Caco-2 (cell line): ENCODE data around the gene SEMA4B. TPM values are rescaled to one million over a fixed set of nuclear protein-coding genes. Genes with fewer than 3 reads are reported as not detected.
"Not testable (repeated sequence)": the region's sequence is repeated elsewhere in the genome, so short reads cannot be mapped to it uniquely, and the experiment has no call there.

Experiments
- BruUV-seq: library from RNA; stranded (reverse); fragments of 400-500 nt; replicated peaks from 2 replicates; lab custom pipeline; 2021; lab: Mats Ljungman, UMichigan
- CTCF ChIA-PET: fragments of 300-600 bp; sonication (Branson Sonifier 250); formaldehyde crosslinking; loops from one replicate; lab custom pipeline; 2022; ENCODE audit warnings: antibody characterized with exemption; lab: Charles Lee
- POLR2A ChIA-PET: fragments of 300-600 bp; sonication (Branson Sonifier 250); formaldehyde crosslinking; loops from one replicate; lab custom pipeline; 2022; ENCODE audit warnings: antibody characterized with exemption; lab: Charles Lee
- DNase-seq, 2 experiments: peaks; one replicate each; pipeline versions ENCODE4 v3.0.0 to v3.0.0-alpha.2; 2020 to 2022
- H3K27me3 ChIP-seq: replicated peaks from 2 replicates; pipeline ENCODE4 v1.6.0; 2011; ENCODE audit warnings: low read length; ENCODE audit not compliant: control insufficient read depth, insufficient read depth
- H3K36me3 ChIP-seq: 2 replicates; pipeline ENCODE4 v1.5.1; 2011; ENCODE audit warnings: low read length; ENCODE audit not compliant: control insufficient read depth, insufficient read depth
- H3K4me1 ChIP-seq: fragments of 250-450 bp; sonication (Bioruptor Pico); 2 replicates; pipeline ENCODE4 v1.5.1; 2020; ENCODE audit warnings: mild to moderate bottlenecking
- H3K4me3 ChIP-seq: 2 replicates; pipeline ENCODE4 v1.5.1; 2011; ENCODE audit warnings: low read depth, mild to moderate bottlenecking, control low read depth, low read length
- H3K9me3 ChIP-seq: fragments of 250-450 bp; sonication (Bioruptor Pico); 2 replicates; pipeline ENCODE4 v1.5.1; 2020; ENCODE audit warnings: mild to moderate bottlenecking, moderate library complexity
- H3K27ac Mint-ChIP-seq: one replicate; pipeline ENCODE4 v1.8.0; 2022; ENCODE audit warnings: mixed read lengths; ENCODE audit not compliant: unreplicated experiment
- H3K27me3 Mint-ChIP-seq: one replicate; pipeline ENCODE4 v1.8.0; 2022; ENCODE audit warnings: mixed read lengths; ENCODE audit not compliant: insufficient read depth, unreplicated experiment
- H3K36me3 Mint-ChIP-seq: one replicate; pipeline ENCODE4 v1.8.0; 2022; ENCODE audit warnings: mild to moderate bottlenecking, mixed read lengths; ENCODE audit not compliant: insufficient read depth, unreplicated experiment
- H3K4me1 Mint-ChIP-seq: one replicate; pipeline ENCODE4 v1.8.0; 2022; ENCODE audit warnings: low read depth, mixed read lengths; ENCODE audit not compliant: unreplicated experiment
- H3K4me3 Mint-ChIP-seq: one replicate; pipeline ENCODE4 v1.8.0; 2022; ENCODE audit warnings: mild to moderate bottlenecking, moderate library complexity, mixed read lengths; ENCODE audit not compliant: unreplicated experiment
- H3K9me3 Mint-ChIP-seq: one replicate; pipeline ENCODE4 v1.8.0; 2022; ENCODE audit warnings: mixed read lengths; ENCODE audit not compliant: unreplicated experiment
- intact Hi-C: fragments of 100-400 bp; cut with micrococcal nuclease; formaldehyde crosslinking; loops from one replicate; pipeline ENCODE4 v1.10.0; 2022; ENCODE audit not compliant: unreplicated experiment
- total RNA-seq: library from RNA; stranded (reverse); gene quantifications from 2 replicates; pipeline ENCODE4 v1.2.3, GENCODE V29; 2022
- TF ChIP-seq, protein P1 (sequence below), 2 experiments: fragments of 200-600 bp in 1 of 2; IDR thresholded peaks; 1 replicate in 1 of 2; 2 replicates in 1 of 2; pipeline versions ENCODE4 v1.5.1 to v1.8.0; 2011 to 2022; ENCODE audit warnings: antibody characterized with exemption in 1 of 2, control low read depth in 1 of 2, inconsistent platforms in 1 of 2, low read depth in 1 of 2, low read length in 1 of 2, mild to moderate bottlenecking in 1 of 2, moderate library complexity in 1 of 2; ENCODE audit not compliant: insufficient read depth in 1 of 2, severe bottlenecking in 1 of 2, unreplicated experiment in 1 of 2

The SEMA4B gene
- total RNA-seq, 1 experiment from 2014 or later = 13.9 TPM

DNA sequence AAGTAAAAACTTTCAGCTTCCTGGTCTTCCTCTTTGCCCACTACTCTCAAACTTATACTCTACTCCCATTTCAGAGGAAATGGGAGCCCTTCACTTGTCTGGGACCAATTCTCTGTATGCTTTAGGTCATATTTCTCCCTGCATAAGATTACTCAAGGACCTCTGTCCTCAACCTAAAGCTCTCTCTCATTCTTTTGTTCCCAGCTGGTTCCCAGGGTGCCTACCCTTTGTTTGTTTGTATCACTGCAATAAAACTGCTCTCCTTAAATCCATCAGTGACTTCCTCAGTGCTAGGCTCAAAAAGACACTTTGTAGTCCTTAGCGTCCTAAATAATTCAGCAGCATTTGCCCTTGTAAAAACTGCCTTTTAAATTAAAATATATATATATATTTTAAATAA, 67.3 kb downstream of the SEMA4B start:
- Mint-ChIP-seq H3K27ac (peak overlapping the region; percentile 4), H3K27me3 (no peaks in the 10 kb centered on the region), H3K36me3 (peaks cover 58% of the 10 kb centered on the region), H3K9me3 (no peaks in the 10 kb centered on the region), H3K4me1 (peaks cover 23% of the 10 kb centered on the region), H3K4me3 (peak overlapping the region; percentile 39)
- Histone ChIP-seq H3K4me1 (peaks cover 11% of the 10 kb centered on the region; the same call in 1 of the 2 replicates), H3K9me3 (no peaks in the 10 kb centered on the region), H3K27me3 (no peaks in the 10 kb centered on the region), H3K4me3 (no peak overlapping the region), H3K36me3 (peaks cover 1% of the 10 kb centered on the region)
- TF ChIP-seq, protein P1, sequence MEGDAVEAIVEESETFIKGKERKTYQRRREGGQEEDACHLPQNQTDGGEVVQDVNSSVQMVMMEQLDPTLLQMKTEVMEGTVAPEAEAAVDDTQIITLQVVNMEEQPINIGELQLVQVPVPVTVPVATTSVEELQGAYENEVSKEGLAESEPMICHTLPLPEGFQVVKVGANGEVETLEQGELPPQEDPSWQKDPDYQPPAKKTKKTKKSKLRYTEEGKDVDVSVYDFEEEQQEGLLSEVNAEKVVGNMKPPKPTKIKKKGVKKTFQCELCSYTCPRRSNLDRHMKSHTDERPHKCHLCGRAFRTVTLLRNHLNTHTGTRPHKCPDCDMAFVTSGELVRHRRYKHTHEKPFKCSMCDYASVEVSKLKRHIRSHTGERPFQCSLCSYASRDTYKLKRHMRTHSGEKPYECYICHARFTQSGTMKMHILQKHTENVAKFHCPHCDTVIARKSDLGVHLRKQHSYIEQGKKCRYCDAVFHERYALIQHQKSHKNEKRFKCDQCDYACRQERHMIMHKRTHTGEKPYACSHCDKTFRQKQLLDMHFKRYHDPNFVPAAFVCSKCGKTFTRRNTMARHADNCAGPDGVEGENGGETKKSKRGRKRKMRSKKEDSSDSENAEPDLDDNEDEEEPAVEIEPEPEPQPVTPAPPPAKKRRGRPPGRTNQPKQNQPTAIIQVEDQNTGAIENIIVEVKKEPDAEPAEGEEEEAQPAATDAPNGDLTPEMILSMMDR (IDR thresholded peaks at IDR 0.05; ENCODE audit: insufficient read depth in 1 of 2, low read depth in 1 of 2, low read length in 1 of 2, severe bottlenecking in 1 of 2, unreplicated experiment in 1 of 2) = no peak
- ChIA-PET CTCF (interaction anchor here (0.7 to 1.4 kb wide), 5 partner anchors 13 to 119 kb away, joined by 3 to 12 read pairs (median 4); no protein-coding TSS in a partner anchor), POLR2A (interaction anchor here (0.7 kb wide), 1 partner anchor 124 kb away, joined by 5 read pairs; no protein-coding TSS in a partner anchor)
- BruUV-seq = no TSS peak
- DNase-seq = no peak
- intact Hi-C loops = no loop called here

DNA sequence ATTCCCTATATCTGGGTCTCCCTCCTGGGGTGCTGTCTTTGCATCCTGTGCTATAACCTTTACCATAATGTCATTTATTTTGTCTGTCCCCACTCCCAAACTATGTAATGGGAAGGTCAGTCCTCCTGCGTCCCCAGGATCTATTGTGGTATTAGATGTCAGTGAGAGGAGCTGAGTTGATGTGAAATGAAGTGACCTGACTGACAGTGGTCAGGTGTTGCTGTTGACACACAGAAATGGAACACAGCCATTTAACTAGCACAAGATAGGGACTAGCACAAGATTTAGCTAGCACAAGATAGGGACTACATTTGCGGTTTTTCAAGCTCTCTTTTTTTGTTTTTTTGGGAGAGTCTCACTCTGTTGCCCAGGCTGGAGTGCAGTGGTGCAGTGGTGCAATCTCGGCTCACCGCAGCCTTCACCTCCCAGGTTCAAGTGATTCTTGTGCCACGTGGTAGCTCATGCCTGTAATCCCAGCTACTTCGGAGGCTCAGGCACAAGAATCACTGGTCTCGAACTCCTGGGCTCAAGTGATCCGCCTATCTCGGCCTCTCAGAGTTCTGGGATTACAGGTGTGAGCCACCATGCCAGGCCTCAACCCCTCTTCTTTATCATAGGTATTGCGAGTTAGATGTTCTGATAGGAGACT, 69.5 kb downstream of the SEMA4B start:
- H3K27me3 Mint-ChIP-seq = no peaks in the 10 kb centered on the region
- ChIA-PET CTCF (interaction anchor here (1.9 kb wide), 1 partner anchor 23 kb away, joined by 4 read pairs; no protein-coding TSS in a partner anchor), POLR2A (interaction anchor here (0.6 kb wide), 1 partner anchor 37 kb away, joined by 3 read pairs; the partner anchor contains the start of gene GDPGP1)
- no TSS peak for BruUV-seq
- no peak overlapping the region for H3K4me3 Mint-ChIP-seq
- peaks cover 11% of the 10 kb centered on the region; the same call in 1 of the 2 replicates for H3K4me1 ChIP-seq
- H3K36me3 ChIP-seq = peaks cover 1% of the 10 kb centered on the region
- no peaks in the 10 kb centered on the region for H3K9me3 ChIP-seq
- H3K27ac Mint-ChIP-seq = no peak overlapping the region
- peaks cover 57% of the 10 kb centered on the region for H3K36me3 Mint-ChIP-seq
- H3K4me3 ChIP-seq = no peak overlapping the region
- H3K9me3 Mint-ChIP-seq = no peaks in the 10 kb centered on the region
- DNase-seq = no peak
- H3K27me3 ChIP-seq = no peaks in the 10 kb centered on the region
- intact Hi-C loops = no loop called here
- TF ChIP-seq, protein P1 (IDR thresholded peaks at IDR 0.05; ENCODE audit: insufficient read depth in 1 of 2, low read depth in 1 of 2, low read length in 1 of 2, severe bottlenecking in 1 of 2, unreplicated experiment in 1 of 2) = no peak
- H3K4me1 Mint-ChIP-seq = peaks cover 23% of the 10 kb centered on the region

DNA sequence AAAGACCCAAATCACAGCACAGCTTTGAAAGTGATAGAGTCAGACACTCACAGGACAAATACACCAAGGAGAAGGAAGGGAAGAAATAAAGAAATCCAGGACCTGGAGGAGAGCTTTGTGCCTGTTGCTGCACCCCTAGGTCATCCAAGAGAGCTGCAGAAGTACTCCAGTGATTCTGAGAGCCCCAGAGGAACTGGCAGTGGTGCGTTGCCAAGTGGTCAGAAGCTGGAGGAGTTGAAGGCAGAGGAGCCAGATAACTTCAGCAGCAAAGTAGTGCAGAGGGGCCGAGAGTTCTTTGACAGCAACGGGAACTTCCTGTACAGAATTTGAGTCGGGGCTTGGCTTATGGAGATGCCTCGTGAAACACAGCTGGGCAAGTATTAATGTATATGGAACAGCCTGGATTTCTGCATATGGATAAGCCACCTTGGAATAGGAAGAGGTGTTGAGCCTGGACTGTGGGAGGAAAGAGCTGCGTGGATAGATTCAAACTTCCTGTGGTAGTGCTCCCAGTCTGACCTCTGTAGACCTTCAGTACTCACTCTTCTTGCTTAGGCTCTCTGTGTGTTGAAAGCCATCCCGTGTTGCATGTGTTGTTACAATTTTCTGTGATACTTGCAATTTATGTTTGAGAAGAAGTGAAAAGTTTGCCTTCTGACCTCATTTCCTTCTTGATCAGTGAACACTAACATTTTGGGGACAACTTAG, 70.5 kb downstream of the SEMA4B start:
- Mint-ChIP-seq H3K36me3 (peaks cover 52% of the 10 kb centered on the region), H3K27ac (no peak overlapping the region), H3K27me3 (no peaks in the 10 kb centered on the region), H3K9me3 (no peaks in the 10 kb centered on the region), H3K4me3 (no peak overlapping the region), H3K4me1 (peaks cover 23% of the 10 kb centered on the region)
- ChIA-PET POLR2A (no interaction called here), CTCF (interaction anchor here (1.9 kb wide), 1 partner anchor 22 kb away, joined by 4 read pairs; no protein-coding TSS in a partner anchor)
- TF ChIP-seq, protein P1 (IDR thresholded peaks at IDR 0.05; ENCODE audit: insufficient read depth in 1 of 2, low read depth in 1 of 2, low read length in 1 of 2, severe bottlenecking in 1 of 2, unreplicated experiment in 1 of 2) = no peak
- intact Hi-C loops = no loop called here
- DNase-seq = no peak
- H3K27me3 ChIP-seq = no peaks in the 10 kb centered on the region
- H3K4me1 ChIP-seq = peaks cover 10% of the 10 kb centered on the region; the same call in 1 of the 2 replicates
- TSS peak; percentile 7 for BruUV-seq
- no peak overlapping the region for H3K4me3 ChIP-seq
- H3K9me3 ChIP-seq = no peaks in the 10 kb centered on the region
- peaks cover 1% of the 10 kb centered on the region for H3K36me3 ChIP-seq

DNA sequence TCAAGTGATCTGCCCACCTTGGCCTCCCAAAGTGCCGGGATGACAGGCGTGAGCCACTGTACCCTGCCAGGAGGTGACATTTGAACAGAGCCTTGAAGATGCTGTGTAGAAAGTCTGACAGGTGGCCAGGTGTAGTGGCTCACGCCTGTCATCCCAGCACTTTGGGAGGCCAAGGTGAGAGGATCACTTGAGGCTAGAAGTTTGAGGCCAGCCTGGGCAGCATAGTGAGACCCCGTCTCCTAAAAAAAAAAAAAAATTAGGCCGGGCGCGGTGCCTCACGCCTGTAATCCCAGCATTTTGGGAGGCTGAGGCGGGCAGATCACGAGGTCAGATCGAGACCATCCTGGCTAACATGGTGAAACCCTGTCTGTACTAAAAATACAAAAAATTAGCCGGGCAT, 77.3 kb downstream of the SEMA4B start:
- H3K4me1 Mint-ChIP-seq, H3K9me3 ChIP-seq, H3K27ac Mint-ChIP-seq, H3K4me3 ChIP-seq, H3K36me3 ChIP-seq, H3K4me3 Mint-ChIP-seq, H3K27me3 ChIP-seq, H3K27me3 Mint-ChIP-seq, DNase-seq, CTCF ChIA-PET, POLR2A ChIA-PET, H3K9me3 Mint-ChIP-seq, BruUV-seq, intact Hi-C loops: not testable (repeated sequence)
- H3K4me1 ChIP-seq = 0 out of 2 replicates have a peak, but pooled peaks cover 15% of the 10 kb centered on the region
- peaks cover 16% of the 10 kb centered on the region for H3K36me3 Mint-ChIP-seq
